Upper lobe of right lung (tissue), 1 donor: ENCODE data around the gene AGL. TPM values are rescaled to one million over a fixed set of nuclear protein-coding genes. Genes with fewer than 3 reads are reported as not detected.
"Not testable (repeated sequence)": the region's sequence is repeated elsewhere in the genome, so short reads cannot be mapped to it uniquely, and the experiment has no call there.

ENCODE experiments used
- ATAC-seq: fragments of 200-7000 bp; cut with Tn5 transposase; one replicate; pipeline ENCODE4 v1.9.1; 2020; ENCODE audit warnings: mild to moderate bottlenecking, moderate library complexity
- DNase-seq: peaks from one replicate; pipeline ENCODE4 v3.0.0-alpha.2; 2020
- H3K27ac ChIP-seq: fragments of 200-600 bp; one replicate; pipeline ENCODE4 v1.8.0; 2022
- H3K27me3 ChIP-seq: fragments of 200-600 bp; one replicate; pipeline ENCODE4 v1.8.0; 2022; ENCODE audit warnings: mild to moderate bottlenecking
- H3K36me3 ChIP-seq: fragments of 200-600 bp; one replicate; pipeline ENCODE4 v1.8.0; 2022
- H3K4me1 ChIP-seq: fragments of 200-600 bp; one replicate; pipeline ENCODE4 v1.8.0; 2022
- H3K4me3 ChIP-seq: fragments of 200-600 bp; one replicate; pipeline ENCODE4 v1.8.0; 2022; ENCODE audit warnings: mild to moderate bottlenecking
- H3K9me3 ChIP-seq: fragments of 200-600 bp; one replicate; pipeline ENCODE4 v1.8.0; 2022
- CTCF ChIP-seq: fragments of 200-600 bp; IDR thresholded peaks from one replicate; pipeline ENCODE4 v1.8.0; 2022; ENCODE audit warnings: antibody characterized with exemption
- intact Hi-C: fragments of 100-400 bp; cut with DNase I; formaldehyde crosslinking; loops from one replicate; pipeline ENCODE4 v1.11.0; 2022
- total RNA-seq: library from RNA; stranded (reverse); fragmentation: NEBNext Ultra II Directional; extraction: Animal tissue kit (Norgen Biotek cat#: 25700); gene quantifications from one replicate; pipeline ENCODE4 v1.2.1, GENCODE V29; 2021
- donor health status: DM: no; HTN: yes; CAD: no; lungs with severe emphysema.

The AGL gene
- total RNA-seq, 1 donor from 2014 or later = 14.4 TPM

- no peak for TF ChIP-seq CTCF
- no peak for ATAC-seq
- H3K27ac ChIP-seq = no peak overlapping the region
- DNase-seq = no peak
- no peak overlapping the region for H3K4me3 ChIP-seq
- intact Hi-C loops = no loop called here
- peaks cover 58% of the 10 kb centered on the region for H3K36me3 ChIP-seq
- no peaks in the 10 kb centered on the region for H3K27me3 ChIP-seq
- H3K9me3 ChIP-seq = no peaks in the 10 kb centered on the region
- no peaks in the 10 kb centered on the region for H3K4me1 ChIP-seq
These were observed 37.7 kb downstream of the AGL start for GRCh38 chr1:99887890-99888289.

DNA sequence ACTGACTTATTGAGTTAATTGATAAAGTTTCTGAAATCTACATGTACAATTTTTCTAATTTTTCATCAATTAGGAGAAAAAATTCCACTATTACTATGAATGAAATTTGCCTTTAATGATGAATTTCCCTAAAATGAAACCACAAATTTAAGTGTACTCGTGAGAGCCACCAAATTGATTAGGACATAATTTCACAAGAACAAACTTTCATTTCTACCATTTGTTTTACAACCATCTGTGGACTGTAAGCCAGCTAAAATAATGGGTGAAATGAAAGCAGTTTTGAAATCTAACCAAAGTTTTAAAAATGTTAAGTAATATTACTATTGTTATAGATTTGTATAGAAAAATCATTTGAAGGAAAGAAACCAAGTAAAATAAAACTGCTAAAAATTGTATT lies 41.8 kb downstream of the AGL start:
- H3K9me3 ChIP-seq = no peaks in the 10 kb centered on the region
- ATAC-seq (no peak), DNase-seq (no peak)
- intact Hi-C loops = no loop called here
- H3K4me1 ChIP-seq = no peaks in the 10 kb centered on the region
- peaks cover 43% of the 10 kb centered on the region for H3K36me3 ChIP-seq
- TF ChIP-seq CTCF = no peak
- H3K27ac ChIP-seq = no peak overlapping the region
- H3K27me3 ChIP-seq = no peaks in the 10 kb centered on the region
- no peak overlapping the region for H3K4me3 ChIP-seq

DNA sequence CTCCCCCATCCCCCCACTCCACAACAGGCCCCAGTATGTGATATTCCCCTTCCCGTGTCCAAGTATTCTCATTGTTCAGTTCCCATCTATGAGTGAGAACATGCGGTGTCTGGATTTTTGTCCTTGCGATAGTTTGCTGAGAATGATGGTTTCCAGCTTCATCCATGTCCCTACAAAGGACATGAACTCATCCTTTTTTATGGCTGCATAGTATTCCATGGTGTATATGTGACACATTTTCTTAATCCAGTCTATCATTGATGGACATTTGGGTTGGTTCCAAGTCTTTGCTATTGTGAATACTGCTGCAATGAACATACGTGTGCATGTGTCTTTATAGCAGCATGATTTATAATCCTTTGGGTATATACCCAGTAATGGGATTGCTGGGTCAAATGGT lies 53.1 kb downstream of the AGL start:
- H3K27ac ChIP-seq, ATAC-seq, H3K4me3 ChIP-seq, H3K9me3 ChIP-seq, H3K27me3 ChIP-seq, DNase-seq, H3K4me1 ChIP-seq, intact Hi-C loops: not testable (repeated sequence)
- peaks cover 19% of the 10 kb centered on the region for H3K36me3 ChIP-seq

- Histone ChIP-seq H3K9me3 (no peaks in the 10 kb centered on the region), H3K36me3 (peaks cover 23% of the 10 kb centered on the region), H3K4me1 (no peaks in the 10 kb centered on the region), H3K27me3 (no peaks in the 10 kb centered on the region), H3K27ac (no peak overlapping the region), H3K4me3 (no peak overlapping the region)
- no peak for ATAC-seq
- intact Hi-C loops = no loop called here
- no peak for DNase-seq
- TF ChIP-seq CTCF = no peak
These were observed 56.4 kb downstream of the AGL start for GRCh38 chr1:99906535-99906934.

DNA sequence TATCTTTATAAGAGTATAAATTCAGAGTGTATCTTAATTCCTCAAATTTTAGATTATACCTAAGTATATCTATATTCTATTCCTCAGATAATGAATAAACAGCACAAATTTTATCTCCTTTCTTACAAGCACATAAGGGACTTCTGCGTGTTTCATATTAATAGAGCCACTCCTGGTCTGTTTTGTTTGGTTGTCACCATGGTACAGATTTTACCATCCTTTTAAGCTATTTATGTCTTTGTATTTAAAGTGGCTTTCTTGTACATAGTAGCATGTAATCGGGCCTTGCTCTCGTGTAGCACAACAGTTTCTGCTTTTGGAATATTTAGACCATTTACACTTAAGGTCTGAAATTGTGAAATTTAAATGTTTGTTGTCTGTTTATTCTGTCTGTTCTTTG lies 67.1 kb downstream of the AGL start:
- no peak overlapping the region for H3K4me3 ChIP-seq

DNA sequence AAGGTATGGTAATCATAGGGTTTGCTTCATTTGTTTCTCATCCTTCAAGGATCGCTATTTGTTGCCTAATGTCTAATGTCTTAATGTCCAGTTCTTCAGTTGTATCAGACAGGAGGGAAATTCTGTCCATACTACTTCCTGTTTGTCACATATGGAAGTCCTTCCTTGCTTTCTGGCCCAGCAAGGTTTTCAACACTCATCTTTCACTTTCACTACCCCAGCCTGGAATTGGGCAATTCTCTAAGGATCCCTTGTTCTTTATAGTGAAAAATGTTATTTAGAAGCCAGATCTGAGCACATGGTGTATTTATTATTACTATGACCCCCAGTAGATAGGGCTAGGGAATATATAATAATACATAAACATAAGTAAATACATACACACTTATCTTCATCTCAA lies 69.1 kb downstream of the AGL start:
- intact Hi-C loops = no loop called here
- no peak for TF ChIP-seq CTCF
- Histone ChIP-seq H3K27me3 (no peaks in the 10 kb centered on the region), H3K27ac (no peak overlapping the region), H3K4me1 (no peaks in the 10 kb centered on the region), H3K4me3 (no peak overlapping the region), H3K9me3 (no peaks in the 10 kb centered on the region), H3K36me3 (peaks cover 30% of the 10 kb centered on the region)
- peak; percentile 67 for ATAC-seq
- DNase-seq = no peak

More for the DNA sequence above, 67.1 kb downstream of the AGL start:
- intact Hi-C loops = no loop called here
- no peak overlapping the region for H3K27ac ChIP-seq
- DNase-seq (no peak), ATAC-seq (no peak)
- H3K36me3 ChIP-seq = peaks cover 49% of the 10 kb centered on the region
- TF ChIP-seq CTCF = no peak
- no peaks in the 10 kb centered on the region for H3K4me1 ChIP-seq
- H3K27me3 ChIP-seq = no peaks in the 10 kb centered on the region
- no peaks in the 10 kb centered on the region for H3K9me3 ChIP-seq
